ENCODE results near the gene USP10.
A peak's percentile ranks its signal among the peaks of the same experiment; 100 is the strongest.

Gene USP10

GRCh38 chr16:84663433-84664101 lies 36.2 kb upstream of the USP10 start:
- peaks cover 10% of the 10 kb centered on the region for H3K4me1 Mint-ChIP-seq (ENCODE audit: low read depth)
- no peaks in the 10 kb centered on the region for H3K27me3 Mint-ChIP-seq
- no peak overlapping the region for H3K4me3 Mint-ChIP-seq
- no peak overlapping the region for H3K27ac Mint-ChIP-seq
- H3K36me3 Mint-ChIP-seq (ENCODE audit: low read depth): peaks cover 87% of the 10 kb centered on the region
- no peaks in the 10 kb centered on the region for H3K9me3 Mint-ChIP-seq
- DNase-seq: no peak

GRCh38 chr16:84665359-84665758 lies 34.4 kb upstream of the USP10 start:
- H3K4me3 Mint-ChIP-seq: no peak overlapping the region
- no peak for DNase-seq
- peaks cover 72% of the 10 kb centered on the region for H3K36me3 Mint-ChIP-seq (ENCODE audit: low read depth)
- H3K9me3 Mint-ChIP-seq: no peaks in the 10 kb centered on the region
- H3K27ac Mint-ChIP-seq: no peak overlapping the region
- H3K27me3 Mint-ChIP-seq: no peaks in the 10 kb centered on the region
- H3K4me1 Mint-ChIP-seq (ENCODE audit: low read depth): peaks cover 7% of the 10 kb centered on the region

- H3K9me3 Mint-ChIP-seq: no peaks in the 10 kb centered on the region
- H3K27ac Mint-ChIP-seq: no peak overlapping the region
- peaks cover 6% of the 10 kb centered on the region for H3K4me1 Mint-ChIP-seq (ENCODE audit: low read depth)
- no peaks in the 10 kb centered on the region for H3K27me3 Mint-ChIP-seq
- H3K36me3 Mint-ChIP-seq (ENCODE audit: low read depth): peaks cover 67% of the 10 kb centered on the region
- DNase-seq: no peak
- no peak overlapping the region for H3K4me3 Mint-ChIP-seq
These were observed 34.0 kb upstream of the USP10 start for GRCh38 chr16:84665843-84666242.

GRCh38 chr16:84667600-84668309 lies 32.0 kb upstream of the USP10 start:
- Mint-ChIP-seq H3K4me3 (no peak overlapping the region), H3K36me3 (ENCODE audit: low read depth) (peaks cover 48% of the 10 kb centered on the region), H3K27ac (no peak overlapping the region), H3K4me1 (ENCODE audit: low read depth) (peaks cover 12% of the 10 kb centered on the region), H3K9me3 (no peaks in the 10 kb centered on the region), H3K27me3 (no peaks in the 10 kb centered on the region)
- no peak for DNase-seq

GRCh38 chr16:84670063-84670462 lies 29.7 kb upstream of the USP10 start:
- Mint-ChIP-seq H3K27me3 (no peaks in the 10 kb centered on the region), H3K4me1 (ENCODE audit: low read depth) (peaks cover 9% of the 10 kb centered on the region), H3K4me3 (no peak overlapping the region), H3K36me3 (ENCODE audit: low read depth) (peaks cover 25% of the 10 kb centered on the region), H3K27ac (no peak overlapping the region), H3K9me3 (no peaks in the 10 kb centered on the region)
- DNase-seq: no peak

- no peaks in the 10 kb centered on the region for H3K9me3 Mint-ChIP-seq
- no peaks in the 10 kb centered on the region for H3K27me3 Mint-ChIP-seq
- no peak overlapping the region for H3K27ac Mint-ChIP-seq
- peaks cover 8% of the 10 kb centered on the region for H3K36me3 Mint-ChIP-seq (ENCODE audit: low read depth)
- H3K4me1 Mint-ChIP-seq (ENCODE audit: low read depth): peaks cover 9% of the 10 kb centered on the region
- no peak overlapping the region for H3K4me3 Mint-ChIP-seq
- peak; percentile 87 for DNase-seq
These were observed 27.3 kb upstream of the USP10 start for GRCh38 chr16:84672276-84673202.

GRCh38 chr16:84673203-84673535 lies 26.6 kb upstream of the USP10 start:
- H3K4me1 Mint-ChIP-seq (ENCODE audit: low read depth): peaks cover 9% of the 10 kb centered on the region
- DNase-seq: no peak
- H3K36me3 Mint-ChIP-seq (ENCODE audit: low read depth): peaks cover 3% of the 10 kb centered on the region
- no peak overlapping the region for H3K4me3 Mint-ChIP-seq
- H3K27ac Mint-ChIP-seq: no peak overlapping the region
- H3K9me3 Mint-ChIP-seq: no peaks in the 10 kb centered on the region
- H3K27me3 Mint-ChIP-seq: no peaks in the 10 kb centered on the region

GRCh38 chr16:84673561-84673960 lies 26.2 kb upstream of the USP10 start:
- DNase-seq: no peak
- peaks cover 3% of the 10 kb centered on the region for H3K36me3 Mint-ChIP-seq (ENCODE audit: low read depth)
- peaks cover 9% of the 10 kb centered on the region for H3K4me1 Mint-ChIP-seq (ENCODE audit: low read depth)
- H3K27ac Mint-ChIP-seq: no peak overlapping the region
- no peak overlapping the region for H3K4me3 Mint-ChIP-seq
- no peaks in the 10 kb centered on the region for H3K9me3 Mint-ChIP-seq
- no peaks in the 10 kb centered on the region for H3K27me3 Mint-ChIP-seq

- DNase-seq: no peak
- no peaks in the 10 kb centered on the region for H3K36me3 Mint-ChIP-seq (ENCODE audit: low read depth)
- no peak overlapping the region for H3K27ac Mint-ChIP-seq
- no peak overlapping the region for H3K4me3 Mint-ChIP-seq
- H3K4me1 Mint-ChIP-seq (ENCODE audit: low read depth): peaks cover 9% of the 10 kb centered on the region
- peaks cover 3% of the 10 kb centered on the region for H3K27me3 Mint-ChIP-seq
- no peaks in the 10 kb centered on the region for H3K9me3 Mint-ChIP-seq
These were observed 24.4 kb upstream of the USP10 start for GRCh38 chr16:84675423-84675822.

GRCh38 chr16:84675884-84676283 lies 23.9 kb upstream of the USP10 start:
- DNase-seq: no peak
- H3K36me3 Mint-ChIP-seq (ENCODE audit: low read depth): no peaks in the 10 kb centered on the region
- peaks cover 9% of the 10 kb centered on the region for H3K4me1 Mint-ChIP-seq (ENCODE audit: low read depth)
- H3K4me3 Mint-ChIP-seq: no peak overlapping the region
- no peak overlapping the region for H3K27ac Mint-ChIP-seq
- peaks cover 3% of the 10 kb centered on the region for H3K27me3 Mint-ChIP-seq
- no peaks in the 10 kb centered on the region for H3K9me3 Mint-ChIP-seq

GRCh38 chr16:84677017-84677803 lies 22.6 kb upstream of the USP10 start:
- H3K27ac Mint-ChIP-seq: no peak overlapping the region
- H3K27me3 Mint-ChIP-seq: peaks cover 3% of the 10 kb centered on the region
- H3K36me3 Mint-ChIP-seq (ENCODE audit: low read depth): no peaks in the 10 kb centered on the region
- DNase-seq: no peak
- H3K9me3 Mint-ChIP-seq: no peaks in the 10 kb centered on the region
- peaks cover 6% of the 10 kb centered on the region for H3K4me1 Mint-ChIP-seq (ENCODE audit: low read depth)
- no peak overlapping the region for H3K4me3 Mint-ChIP-seq

- DNase-seq: no peak
- H3K9me3 Mint-ChIP-seq: no peaks in the 10 kb centered on the region
- no peaks in the 10 kb centered on the region for H3K36me3 Mint-ChIP-seq (ENCODE audit: low read depth)
- peaks cover 3% of the 10 kb centered on the region for H3K27me3 Mint-ChIP-seq
- peaks cover 3% of the 10 kb centered on the region for H3K4me1 Mint-ChIP-seq (ENCODE audit: low read depth)
- no peak overlapping the region for H3K27ac Mint-ChIP-seq
- H3K4me3 Mint-ChIP-seq: no peak overlapping the region
These were observed 22.0 kb upstream of the USP10 start for GRCh38 chr16:84677849-84678248.

- no peak for DNase-seq
- H3K9me3 Mint-ChIP-seq: no peaks in the 10 kb centered on the region
- H3K27ac Mint-ChIP-seq: no peak overlapping the region
- H3K4me3 Mint-ChIP-seq: no peak overlapping the region
- H3K4me1 Mint-ChIP-seq (ENCODE audit: low read depth): no peaks in the 10 kb centered on the region
- no peaks in the 10 kb centered on the region for H3K36me3 Mint-ChIP-seq (ENCODE audit: low read depth)
- peaks cover 3% of the 10 kb centered on the region for H3K27me3 Mint-ChIP-seq
These were observed 21.3 kb upstream of the USP10 start for GRCh38 chr16:84678541-84678940.

- no peaks in the 10 kb centered on the region for H3K9me3 Mint-ChIP-seq
- H3K4me1 Mint-ChIP-seq (ENCODE audit: low read depth): no peaks in the 10 kb centered on the region
- H3K27ac Mint-ChIP-seq: no peak overlapping the region
- H3K4me3 Mint-ChIP-seq: no peak overlapping the region
- DNase-seq: no peak
- H3K27me3 Mint-ChIP-seq: peaks cover 10% of the 10 kb centered on the region
- H3K36me3 Mint-ChIP-seq (ENCODE audit: low read depth): no peaks in the 10 kb centered on the region
These were observed 19.5 kb upstream of the USP10 start for GRCh38 chr16:84680165-84680842.
